T-helper 2 cell treated with Interferon-gamma antibody and Interleukin-4, amounts not matched to agents 100 ng/mL and 5 ng/mL, for 36 hours (primary cell): ENCODE data around the gene PIAS1. TPM values are rescaled to one million over a fixed set of nuclear protein-coding genes. Genes with fewer than 3 reads are reported as not detected.

ENCODE experiments used
- intact Hi-C: fragments of 100-400 bp; cut with micrococcal nuclease; formaldehyde crosslinking; loops from one replicate; pipeline ENCODE4 v1.15.1; 2023
- total RNA-seq: library from RNA; stranded (reverse); gene quantifications from 2 replicates; pipeline ENCODE4 v1.2.3, GENCODE V29; 2022

The PIAS1 gene
- total RNA-seq, 1 donor from 2014 or later = 42.9 TPM

GRCh38 chr15:68175526-68175925 is 121.4 kb downstream of the PIAS1 start:
- intact Hi-C loops = no loop called here

GRCh38 chr15:68176601-68177000 is 122.5 kb downstream of the PIAS1 start:
- intact Hi-C loops = no loop called here

GRCh38 chr15:68177742-68178141 is 123.6 kb downstream of the PIAS1 start:
- intact Hi-C loops = no loop called here

DNA sequence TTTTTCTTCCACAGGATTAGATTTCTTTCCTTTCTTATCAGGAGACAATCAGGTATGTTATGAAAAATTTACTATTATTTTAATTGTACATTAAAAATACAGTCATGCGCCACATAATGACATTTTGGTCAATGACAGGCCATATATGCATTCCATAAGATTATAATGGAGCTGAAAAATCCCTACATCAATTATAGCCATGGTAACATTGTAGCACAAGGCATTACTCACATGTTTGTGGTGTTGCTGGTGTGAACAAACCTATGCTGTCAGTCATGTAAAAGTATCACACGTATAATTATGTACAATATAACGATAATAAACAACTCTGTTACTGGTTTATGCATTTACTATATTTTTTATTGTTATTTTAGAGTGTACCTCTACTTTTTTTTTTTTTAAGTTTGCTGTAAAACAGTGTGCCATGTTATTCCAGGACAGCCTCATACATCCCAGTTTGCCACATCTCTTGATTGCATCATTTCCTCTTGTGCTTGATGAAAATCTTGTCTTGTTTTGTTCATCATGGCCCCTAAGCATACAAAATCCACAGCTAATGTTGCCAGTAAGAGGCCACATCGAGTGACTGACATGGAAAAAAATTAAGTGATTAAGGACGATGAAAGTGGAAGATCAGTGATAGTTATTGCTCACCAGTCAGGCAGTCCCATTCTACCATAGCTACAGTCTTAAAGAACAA is 129.7 kb downstream of the PIAS1 start:
- intact Hi-C loops = no loop called here

GRCh38 chr15:68184616-68185480 is 130.7 kb downstream of the PIAS1 start:
- intact Hi-C loops = no loop called here

DNA sequence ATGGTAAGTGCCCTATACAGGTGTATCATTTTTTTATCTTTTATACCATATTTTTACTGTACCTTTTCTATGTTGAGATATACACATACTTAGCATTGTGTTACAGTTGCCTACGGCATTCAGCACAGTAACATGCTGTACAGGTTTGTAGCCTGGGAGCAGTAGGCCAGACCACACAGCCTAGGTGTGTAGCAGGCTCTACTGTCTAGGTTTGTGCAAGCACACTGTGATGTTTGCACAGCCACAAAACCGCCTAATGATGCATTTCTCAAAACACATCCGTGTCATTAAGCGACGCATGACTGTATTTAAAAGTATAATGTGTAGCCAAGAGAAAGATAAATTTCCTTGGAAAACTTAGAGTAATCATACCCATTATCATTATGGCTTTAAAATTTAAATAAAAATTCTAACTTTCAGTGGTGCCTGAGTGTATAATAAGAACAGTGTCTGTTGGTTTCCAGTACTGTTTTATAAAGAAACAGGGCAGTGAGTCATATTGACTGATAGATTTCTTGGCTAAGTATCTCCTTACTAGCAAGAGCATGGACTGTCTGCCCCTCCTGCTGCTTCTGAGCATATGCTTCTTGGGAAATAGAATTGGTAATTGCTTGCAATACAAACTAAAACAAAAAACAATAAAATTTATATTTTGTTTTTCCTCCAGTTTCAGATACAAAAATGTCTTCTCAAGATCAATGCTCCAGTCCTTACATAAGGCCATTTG is 132.7 kb downstream of the PIAS1 start:
- intact Hi-C loops = no loop called here

DNA sequence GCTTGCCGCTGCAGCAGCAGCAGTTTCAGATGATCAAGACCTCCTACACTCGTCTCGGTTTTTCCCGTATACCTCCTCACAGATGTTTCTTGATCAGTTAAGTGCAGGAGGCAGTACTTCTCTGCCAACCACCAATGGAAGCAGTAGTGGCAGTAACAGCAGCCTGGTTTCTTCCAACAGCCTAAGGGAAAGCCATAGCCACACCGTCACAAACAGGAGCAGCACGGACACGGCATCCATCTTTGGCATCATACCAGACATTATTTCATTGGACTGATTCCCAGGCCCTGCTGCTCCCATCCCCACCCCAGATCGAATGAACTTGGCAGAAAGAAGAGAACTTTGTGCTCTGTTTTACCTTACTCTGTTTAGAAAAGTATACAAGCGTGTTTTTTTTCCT is 133.4 kb downstream of the PIAS1 start:
- intact Hi-C loops = no loop called here

DNA sequence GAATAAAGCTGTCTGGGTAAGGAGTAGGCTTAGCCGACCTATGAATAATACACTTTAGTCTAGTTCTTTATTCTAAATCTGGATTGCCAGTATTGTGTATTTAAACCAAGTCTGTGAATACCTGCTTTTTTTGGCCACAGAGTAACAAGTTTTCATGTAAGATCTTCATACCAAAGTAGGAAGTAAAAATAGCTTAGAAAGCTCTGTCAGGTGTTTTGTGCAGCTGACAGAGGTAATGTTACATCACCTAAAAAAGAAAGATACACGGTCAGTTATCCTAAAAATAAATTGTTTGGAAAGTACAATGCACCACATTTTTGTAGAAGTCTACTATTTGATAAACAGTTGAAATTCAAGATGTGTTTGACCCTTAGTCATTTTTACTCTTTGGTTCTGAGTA is 134.5 kb downstream of the PIAS1 start:
- intact Hi-C loops = no loop called here

DNA sequence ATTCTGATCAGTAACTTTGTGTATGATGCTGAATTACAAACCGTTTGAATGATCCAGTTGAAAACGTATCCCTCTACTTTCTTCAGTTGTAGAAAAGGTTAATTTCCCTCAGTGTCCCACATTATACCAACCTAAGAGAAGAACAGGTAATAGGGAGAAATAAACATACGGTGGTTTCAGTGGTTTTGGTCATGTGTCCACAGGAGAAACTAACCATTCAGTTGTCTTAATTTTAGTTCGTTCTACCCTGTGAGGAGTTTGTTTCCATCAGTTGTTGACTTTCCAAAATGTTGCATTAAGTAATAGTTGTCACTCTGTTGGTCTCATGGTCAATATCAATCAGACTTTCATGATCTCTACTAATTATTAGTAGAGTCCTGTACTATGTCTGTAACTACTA is 135.9 kb downstream of the PIAS1 start:
- intact Hi-C loops = no loop called here

GRCh38 chr15:68191555-68191954 is 137.4 kb downstream of the PIAS1 start:
- intact Hi-C loops = no loop called here

- intact Hi-C loops = no loop called here
These were observed 138.0 kb downstream of the PIAS1 start for GRCh38 chr15:68192117-68192516.

- intact Hi-C loops = no loop called here
These were observed 138.8 kb downstream of the PIAS1 start for GRCh38 chr15:68192804-68193486.

- intact Hi-C loops = no loop called here
These were observed 141.4 kb downstream of the PIAS1 start for GRCh38 chr15:68195336-68196112.

GRCh38 chr15:68196445-68197169 is 142.5 kb downstream of the PIAS1 start:
- intact Hi-C loops = no loop called here

- intact Hi-C loops = no loop called here
These were observed 143.0 kb downstream of the PIAS1 start for GRCh38 chr15:68197170-68197492.

DNA sequence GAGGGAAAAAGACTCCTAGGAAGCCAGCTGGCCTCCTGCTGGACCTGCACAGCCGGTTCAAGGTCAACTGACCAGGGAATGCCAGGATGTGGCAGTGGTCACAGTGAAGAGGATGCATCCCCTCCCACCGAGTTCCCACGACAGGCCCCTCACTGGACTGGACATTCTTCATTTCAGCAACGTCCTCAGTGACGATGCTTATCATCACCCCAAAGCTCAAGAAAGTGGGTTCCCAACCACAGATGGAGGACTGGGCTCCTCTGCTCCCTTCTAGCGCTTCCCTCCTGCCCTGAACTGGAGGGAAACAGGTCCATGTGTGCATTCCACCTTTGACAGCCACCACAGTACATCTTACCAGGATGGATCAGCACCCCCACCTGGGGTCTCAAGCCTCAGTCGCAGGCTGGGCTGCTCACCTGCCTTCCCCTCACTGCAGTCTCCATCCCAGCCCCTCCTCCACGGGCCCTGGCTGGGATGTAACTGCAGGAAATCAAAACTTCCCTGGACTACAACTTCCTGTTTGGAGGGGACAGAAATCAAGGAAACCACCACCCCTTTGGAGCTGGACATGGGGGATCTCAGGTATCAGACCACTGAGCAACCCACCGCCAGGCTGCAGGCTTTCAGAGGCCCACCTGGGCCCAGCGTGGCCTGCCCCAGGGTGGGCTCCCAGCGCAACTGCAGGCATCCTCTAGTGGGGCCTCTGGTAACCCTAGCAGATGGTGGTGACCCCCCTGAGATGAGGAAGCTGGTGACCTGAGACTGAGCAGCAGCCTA is 143.7 kb downstream of the PIAS1 start:
- intact Hi-C loops = no loop called here

- intact Hi-C loops = no loop called here
These were observed 145.2 kb downstream of the PIAS1 start for GRCh38 chr15:68199340-68199739.

GRCh38 chr15:68200016-68200861 is 146.1 kb downstream of the PIAS1 start:
- intact Hi-C loops = no loop called here
